ENCODE data around the gene LMBRD1.

DNA sequence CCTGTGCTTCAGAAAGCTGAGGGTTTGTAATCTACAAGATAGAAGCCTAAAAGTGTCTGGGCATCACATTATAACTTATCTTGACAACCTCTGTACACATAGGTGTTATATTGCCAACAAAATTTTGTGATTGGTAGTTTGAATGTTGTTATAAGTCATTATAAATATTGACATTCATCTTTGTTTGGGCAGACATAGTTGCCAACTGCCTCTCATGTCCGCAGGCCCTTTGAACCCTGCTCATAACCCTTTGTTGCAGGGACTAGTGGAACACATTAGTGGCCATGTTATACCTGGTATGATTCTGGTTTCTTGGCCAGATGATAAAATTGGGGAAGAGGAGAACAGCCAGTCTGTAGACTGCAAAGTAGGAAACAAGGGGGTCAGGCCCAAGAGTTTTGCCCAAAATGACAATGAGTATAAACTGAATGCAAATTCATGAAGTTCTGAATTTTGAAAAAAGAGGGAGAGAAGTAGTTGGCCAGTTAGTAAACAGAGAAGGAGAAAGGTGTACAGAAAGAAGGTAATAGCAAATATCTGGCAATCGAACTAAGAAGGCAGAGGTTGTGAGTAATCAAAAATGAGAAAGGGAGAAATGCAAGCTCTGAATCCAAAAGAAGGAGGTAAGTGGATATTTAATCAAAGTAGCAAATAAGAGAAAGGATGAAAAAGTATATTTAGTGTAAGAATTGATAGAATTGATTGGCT is 21.6 kb upstream of the LMBRD1 start:
- TF ChIP-seq, protein P1, sequence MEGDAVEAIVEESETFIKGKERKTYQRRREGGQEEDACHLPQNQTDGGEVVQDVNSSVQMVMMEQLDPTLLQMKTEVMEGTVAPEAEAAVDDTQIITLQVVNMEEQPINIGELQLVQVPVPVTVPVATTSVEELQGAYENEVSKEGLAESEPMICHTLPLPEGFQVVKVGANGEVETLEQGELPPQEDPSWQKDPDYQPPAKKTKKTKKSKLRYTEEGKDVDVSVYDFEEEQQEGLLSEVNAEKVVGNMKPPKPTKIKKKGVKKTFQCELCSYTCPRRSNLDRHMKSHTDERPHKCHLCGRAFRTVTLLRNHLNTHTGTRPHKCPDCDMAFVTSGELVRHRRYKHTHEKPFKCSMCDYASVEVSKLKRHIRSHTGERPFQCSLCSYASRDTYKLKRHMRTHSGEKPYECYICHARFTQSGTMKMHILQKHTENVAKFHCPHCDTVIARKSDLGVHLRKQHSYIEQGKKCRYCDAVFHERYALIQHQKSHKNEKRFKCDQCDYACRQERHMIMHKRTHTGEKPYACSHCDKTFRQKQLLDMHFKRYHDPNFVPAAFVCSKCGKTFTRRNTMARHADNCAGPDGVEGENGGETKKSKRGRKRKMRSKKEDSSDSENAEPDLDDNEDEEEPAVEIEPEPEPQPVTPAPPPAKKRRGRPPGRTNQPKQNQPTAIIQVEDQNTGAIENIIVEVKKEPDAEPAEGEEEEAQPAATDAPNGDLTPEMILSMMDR (IDR thresholded peaks at IDR 0.05), result no peak
- TF ChIP-seq POLR2AphosphoS5 (IDR thresholded peaks at IDR 0.05) (no peak), POLR2A (IDR thresholded peaks at IDR 0.05) (no peak), EP300 (IDR thresholded peaks at IDR 0.05) (no peak)
